Hematopoietic multipotent progenitor cell treated with erythropoietin and hydrocortisone succinate and interleukin-3 and kit ligand, for 17 days (in vitro differentiated cells): Measurements from ENCODE around the gene OR4A5.
"Not testable (repeated sequence)": the region's sequence is repeated elsewhere in the genome, so short reads cannot be mapped to it uniquely, and the experiment has no call there.

ENCODE experiments used
- DNase-seq: peaks from one replicate; pipeline ENCODE4 v3.0.0-alpha.2; 2015; ENCODE audit warnings: low spot score

The OR4A5 gene, protein sequence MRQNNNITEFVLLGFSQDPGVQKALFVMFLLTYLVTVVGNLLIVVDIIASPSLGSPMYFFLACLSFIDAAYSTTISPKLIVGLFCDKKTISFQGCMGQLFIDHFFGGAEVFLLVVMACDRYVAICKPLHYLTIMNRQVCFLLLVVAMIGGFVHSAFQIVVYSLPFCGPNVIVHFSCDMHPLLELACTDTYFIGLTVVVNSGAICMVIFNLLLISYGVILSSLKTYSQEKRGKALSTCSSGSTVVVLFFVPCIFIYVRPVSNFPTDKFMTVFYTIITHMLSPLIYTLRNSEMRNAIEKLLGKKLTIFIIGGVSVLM

GRCh38 chr11:54706532-54706931, at the start of gene OR4A5:
TSS of gene OR4A5 (plus strand) at chr11:54706832. CDS start at chr11:54706885, 53 bp downstream.
- not testable (repeated sequence) for DNase-seq

GRCh38 chr11:54720094-54720493, 13.5 kb downstream of the OR4A5 start:
- DNase-seq = not testable (repeated sequence)
